Fibroblast of villous mesenchyme (primary cell): ENCODE measurements around the gene SMAD2. TPM values are rescaled to one million over a fixed set of nuclear protein-coding genes. Genes with fewer than 3 reads are reported as not detected.

Source experiments
- DNase-seq: peaks from one replicate; pipeline ENCODE4 v3.0.0-alpha.2; 2010; ENCODE audit warnings: low read depth
- H3K4me3 ChIP-seq: 2 replicates; pipeline ENCODE4 v1.5.1; 2011; ENCODE audit warnings: low read depth, mild to moderate bottlenecking, low read length
- CTCF ChIP-seq: IDR thresholded peaks from 2 replicates; pipeline ENCODE4 v1.5.1; 2012; ENCODE audit warnings: low read depth, mild to moderate bottlenecking, low read length; ENCODE audit not compliant: insufficient read depth
- total RNA-seq: library from RNA; depleted of rRNA; stranded (reverse); fragments of >200 nt; gene quantifications from 2 replicates; pipeline ENCODE4 v1.2.3, GENCODE V29; 2012

SMAD2 gene
- total RNA-seq, 1 donor = 36.3 TPM

GRCh38 chr18:47926101-47926850 lies 4.2 kb downstream of the SMAD2 start:
- DNase-seq = no peak
- H3K4me3 ChIP-seq = no peak overlapping the region
- TF ChIP-seq CTCF = no peak

- H3K4me3 ChIP-seq = no peak overlapping the region
- no peak for DNase-seq
- TF ChIP-seq CTCF = no peak
These were observed 10.5 kb downstream of the SMAD2 start for GRCh38 chr18:47919916-47920315.

- H3K4me3 ChIP-seq = no peak overlapping the region
- no peak for TF ChIP-seq CTCF
- no peak for DNase-seq
These were observed 12.4 kb downstream of the SMAD2 start for GRCh38 chr18:47917923-47918610.

- H3K4me3 ChIP-seq = no peak overlapping the region
- peak; percentile 42 for DNase-seq
- no peak for TF ChIP-seq CTCF
These were observed 14.5 kb downstream of the SMAD2 start for GRCh38 chr18:47915930-47916329.

GRCh38 chr18:47915229-47915628 lies 15.2 kb downstream of the SMAD2 start:
- no peak overlapping the region for H3K4me3 ChIP-seq
- no peak for DNase-seq
- no peak for TF ChIP-seq CTCF

GRCh38 chr18:47912794-47913585 lies 17.5 kb downstream of the SMAD2 start:
- peak; percentile 32 for DNase-seq
- TF ChIP-seq CTCF = no peak
- no peak overlapping the region for H3K4me3 ChIP-seq
